Transverse colon (tissue), 4 donors: ENCODE data around the gene MRPS18A. TPM values are rescaled to one million over a fixed set of nuclear protein-coding genes. Genes with fewer than 3 reads are reported as not detected.

Experiments used
- DNase-seq: peaks from one replicate; pipeline ENCODE4 v3.0.0-alpha.2; 2019
- H3K27ac ChIP-seq, 4 donors: fragments of 200-600 bp; sonication (generic); 2 replicates each; pipeline ENCODE4 v1.5.1; 2016 to 2018; ENCODE audit warnings: inconsistent platforms in 4 of 4
- H3K27me3 ChIP-seq: fragments of 200-600 bp; sonication (generic); 2 replicates; pipeline ENCODE4 v1.5.1; 2017; ENCODE audit warnings: inconsistent platforms
- H3K36me3 ChIP-seq, 4 donors: fragments of 200-600 bp; sonication (generic); 2 replicates each; pipeline ENCODE4 v1.5.1; 2017 to 2019; ENCODE audit warnings: inconsistent platforms in 4 of 4
- H3K4me1 ChIP-seq, 4 donors: fragments of 200-600 bp; sonication (generic); 2 replicates each; pipeline ENCODE4 v1.5.1; 2017 to 2020; ENCODE audit warnings: inconsistent platforms in 4 of 4
- H3K4me3 ChIP-seq, 4 donors: fragments of 200-600 bp; sonication (generic); 1 replicate in 1 of 4; 2 replicates in 3 of 4; pipeline versions ENCODE4 v1.5.1 to v1.6.1; 2017 to 2019; ENCODE audit warnings: inconsistent platforms in 4 of 4
- H3K9me3 ChIP-seq, 2 donors: fragments of 200-600 bp; sonication (generic); 2 replicates each; pipeline ENCODE4 v1.5.1; 2017 to 2019; ENCODE audit warnings: inconsistent platforms in 2 of 2
- EP300 ChIP-seq: sonication (generic); formaldehyde crosslinking; IDR thresholded peaks from one replicate; pipeline ENCODE4 v1.6.1; 2017; ENCODE audit warnings: antibody characterized with exemption, low read depth
- POLR2A ChIP-seq: fragments of 450-650 bp; IDR thresholded peaks from one replicate; pipeline ENCODE4 v1.6.1; 2016; ENCODE audit warnings: antibody characterized with exemption, mild to moderate bottlenecking, moderate library complexity
- POLR2AphosphoS5 ChIP-seq, 3 donors: sonication (generic); formaldehyde crosslinking; IDR thresholded peaks; one replicate each; pipeline ENCODE4 v1.6.1; 2016; ENCODE audit warnings: antibody characterized with exemption in 3 of 3
- WGBS, 2 donors: methylation state at CpG; one replicate each; pipeline ENCODE4 v1.1.5; 2018; ENCODE audit warnings: low coverage in 1 of 2; 5-methylcytosine and 5-hydroxymethylcytosine counted together
- in situ Hi-C, 4 donors: fragments of 200-750 bp; cut with MboI; loops; one replicate each; pipeline versions ENCODE4 v1.15.0 to v1.15.1; 2017; ENCODE audit warnings: low sequenced_read_pairs in 3 of 4, low pct_ligation_motif_present in 1 of 4, low pct_unique_long_range_greater_than_20kb in 1 of 4
- intact Hi-C: fragments of 100-400 bp; cut with DNase I; formaldehyde crosslinking; loops from one replicate; pipeline ENCODE4 v1.15.1; 2023; ENCODE audit warnings: low total_unique reads
- total RNA-seq, 4 donors: library from RNA; depleted of rRNA; stranded (reverse); fragments of >200 nt; gene quantifications; one replicate each; pipeline ENCODE4 v1.1.0, GENCODE V29; 2016
- TF ChIP-seq, protein P1 (sequence below), 5 experiments: fragments of 200-600 bp in 3 of 5; fragments of 450-650 bp in 2 of 5; sonication (generic) in 3 of 5; IDR thresholded peaks; 1 replicate in 2 of 5; 2 replicates in 3 of 5; pipeline ENCODE4 v1.5.1; 2016 to 2017; ENCODE audit warnings: antibody characterized with exemption in 5 of 5, inconsistent platforms in 3 of 5, mild to moderate bottlenecking in 2 of 5, moderate library complexity in 1 of 5

Gene MRPS18A
- total RNA-seq, 4 donors from 2014 or later = 25.4 to 48.6 (median 40.3) TPM

DNA sequence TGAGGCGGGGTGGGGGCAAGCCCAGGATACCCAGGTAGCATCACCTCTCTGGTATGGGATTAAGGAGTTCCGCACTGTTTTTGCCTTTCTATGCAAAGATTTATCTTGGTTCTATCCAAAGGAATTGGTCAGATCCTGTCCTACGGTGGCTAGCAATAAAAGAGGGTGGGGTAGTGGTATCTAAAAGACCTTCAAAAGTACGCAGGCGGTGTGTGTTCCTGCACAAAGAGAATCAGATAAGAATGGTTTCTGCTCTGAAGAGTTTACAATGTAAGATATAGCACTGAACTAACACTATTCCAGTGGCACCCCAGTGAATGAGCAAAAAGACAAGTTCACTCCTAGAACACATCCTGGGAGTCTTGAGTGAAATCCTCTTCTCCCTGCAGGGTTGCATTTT is 6.3 kb downstream of the MRPS18A start:
- Histone ChIP-seq H3K9me3 (no peaks in the 10 kb centered on the region), H3K4me1 (peaks cover 0 to 62% (median 49%) of the 10 kb centered on the region in 4 donors), H3K27ac (peak overlapping the region; percentile 32 to 66 (median 57)), H3K36me3 (peaks cover 0 to 16% (median 2%) of the 10 kb centered on the region in 4 donors), H3K27me3 (no peaks in the 10 kb centered on the region), H3K4me3 (no peak overlapping the region)
- DNase-seq = no peak
- TF ChIP-seq, protein P1, sequence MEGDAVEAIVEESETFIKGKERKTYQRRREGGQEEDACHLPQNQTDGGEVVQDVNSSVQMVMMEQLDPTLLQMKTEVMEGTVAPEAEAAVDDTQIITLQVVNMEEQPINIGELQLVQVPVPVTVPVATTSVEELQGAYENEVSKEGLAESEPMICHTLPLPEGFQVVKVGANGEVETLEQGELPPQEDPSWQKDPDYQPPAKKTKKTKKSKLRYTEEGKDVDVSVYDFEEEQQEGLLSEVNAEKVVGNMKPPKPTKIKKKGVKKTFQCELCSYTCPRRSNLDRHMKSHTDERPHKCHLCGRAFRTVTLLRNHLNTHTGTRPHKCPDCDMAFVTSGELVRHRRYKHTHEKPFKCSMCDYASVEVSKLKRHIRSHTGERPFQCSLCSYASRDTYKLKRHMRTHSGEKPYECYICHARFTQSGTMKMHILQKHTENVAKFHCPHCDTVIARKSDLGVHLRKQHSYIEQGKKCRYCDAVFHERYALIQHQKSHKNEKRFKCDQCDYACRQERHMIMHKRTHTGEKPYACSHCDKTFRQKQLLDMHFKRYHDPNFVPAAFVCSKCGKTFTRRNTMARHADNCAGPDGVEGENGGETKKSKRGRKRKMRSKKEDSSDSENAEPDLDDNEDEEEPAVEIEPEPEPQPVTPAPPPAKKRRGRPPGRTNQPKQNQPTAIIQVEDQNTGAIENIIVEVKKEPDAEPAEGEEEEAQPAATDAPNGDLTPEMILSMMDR (IDR thresholded peaks at IDR 0.05) = no peak
- TF ChIP-seq EP300 (no peak), POLR2A (no peak), POLR2AphosphoS5 (IDR thresholded peaks at IDR 0.05) (no peak)
- intact Hi-C loops (no loop called here), in situ Hi-C loops (no loop called here)
- WGBS, 2 donors = 52 to 61% methylated on average over 3 to 5 of the region's 5 CpGs

GRCh38 chr6:43680308-43681200 is 7.0 kb downstream of the MRPS18A start:
- H3K27me3 ChIP-seq = no peaks in the 10 kb centered on the region
- intact Hi-C loops = no loop called here

GRCh38 chr6:43679057-43679456 is 8.5 kb downstream of the MRPS18A start:
- in situ Hi-C loops (no loop called here), intact Hi-C loops (no loop called here)
- H3K27me3 ChIP-seq = no peaks in the 10 kb centered on the region
- WGBS, 2 donors = 85% methylated on average over 6 of the region's 6 CpGs; no CpG with 5 or more reads in 1 of the 2 donors
- H3K27ac ChIP-seq = no peak overlapping the region
- H3K36me3 ChIP-seq = peaks cover 0 to 35% (median 10%) of the 10 kb centered on the region in 4 donors
- no peak overlapping the region for H3K4me3 ChIP-seq
- H3K4me1 ChIP-seq = peaks cover 0 to 48% (median 38%) of the 10 kb centered on the region in 4 donors
- DNase-seq = no peak
- no peak for TF ChIP-seq POLR2A
- TF ChIP-seq, protein P1 (IDR thresholded peaks at IDR 0.05) = no peak
- TF ChIP-seq EP300 = no peak
- TF ChIP-seq POLR2AphosphoS5 (IDR thresholded peaks at IDR 0.05) = no peak
- no peaks in the 10 kb centered on the region for H3K9me3 ChIP-seq

More at GRCh38 chr6:43680308-43681200, 7.0 kb downstream of the MRPS18A start:
- WGBS, 2 donors = 41 to 61% methylated on average over 6 to 11 of the region's 11 CpGs
- H3K36me3 ChIP-seq = peaks cover 0 to 20% (median 2%) of the 10 kb centered on the region in 4 donors
- no peak for DNase-seq
- no peak overlapping the region for H3K4me3 ChIP-seq
- in situ Hi-C loops = no loop called here
- no peaks in the 10 kb centered on the region for H3K9me3 ChIP-seq
- TF ChIP-seq POLR2AphosphoS5 (IDR thresholded peaks at IDR 0.05) (no peak), POLR2A (no peak), EP300 (no peak)
- TF ChIP-seq, protein P1 (IDR thresholded peaks at IDR 0.05) = no peak
- peak overlapping the region in 3 of 4 donors; percentile 36 to 66 (median 64) for H3K27ac ChIP-seq
- peaks cover 0 to 56% (median 45%) of the 10 kb centered on the region in 4 donors for H3K4me1 ChIP-seq

- H3K4me3 ChIP-seq = no peak overlapping the region
- in situ Hi-C loops (no loop called here), intact Hi-C loops (no loop called here)
- peaks cover 0 to 40% (median 13%) of the 10 kb centered on the region in 4 donors for H3K36me3 ChIP-seq
- H3K27me3 ChIP-seq = no peaks in the 10 kb centered on the region
- H3K4me1 ChIP-seq = peaks cover 0 to 44% (median 31%) of the 10 kb centered on the region in 4 donors
- WGBS, 2 donors = 93% methylated on average over 7 of the region's 7 CpGs; no CpG with 5 or more reads in 1 of the 2 donors
- no peak for DNase-seq
- H3K9me3 ChIP-seq = no peaks in the 10 kb centered on the region
- TF ChIP-seq, protein P1 (IDR thresholded peaks at IDR 0.05) = no peak
- no peak for TF ChIP-seq POLR2A
- TF ChIP-seq POLR2AphosphoS5 (IDR thresholded peaks at IDR 0.05) = no peak
- no peak for TF ChIP-seq EP300
- H3K27ac ChIP-seq = peak overlapping the region; percentile 20 to 70 (median 48)
Observed at GRCh38 chr6:43678341-43678740, 9.2 kb downstream of the MRPS18A start.
